WI38 (cell line): ENCODE measurements around the gene STIMATE.
A peak's percentile ranks its signal among the peaks of the same experiment; 100 is the strongest.

ENCODE experiments used
- H3K4me3 ChIP-seq: 2 replicates; pipeline ENCODE4 v1.5.1; 2011; ENCODE audit warnings: low read depth, mild to moderate bottlenecking, control low read depth, low read length
- CTCF ChIP-seq: IDR thresholded peaks from 2 replicates; pipeline ENCODE4 v1.5.1; 2012; ENCODE audit warnings: low read depth, mild to moderate bottlenecking, control low read depth, low read length

The STIMATE gene

GRCh38 chr3:52800079-52800478, 97.3 kb downstream of the STIMATE start:
- TF ChIP-seq CTCF = no peak
- H3K4me3 ChIP-seq = no peak overlapping the region

GRCh38 chr3:52798978-52799476, 98.3 kb downstream of the STIMATE start:
- TF ChIP-seq CTCF = peak; percentile 41

GRCh38 chr3:52798376-52798977, 98.9 kb downstream of the STIMATE start:
- no peak for TF ChIP-seq CTCF
- H3K4me3 ChIP-seq = no peak overlapping the region

More at GRCh38 chr3:52798978-52799476, 98.3 kb downstream of the STIMATE start:
- H3K4me3 ChIP-seq = no peak overlapping the region

GRCh38 chr3:52796411-52796810, 100.9 kb downstream of the STIMATE start:
- no peak overlapping the region for H3K4me3 ChIP-seq
- TF ChIP-seq CTCF = no peak

GRCh38 chr3:52795298-52795900, 101.9 kb downstream of the STIMATE start:
- H3K4me3 ChIP-seq = no peak overlapping the region
- no peak for TF ChIP-seq CTCF

- H3K4me3 ChIP-seq = no peak within 1 kb of the TSS
- TF ChIP-seq CTCF = no peak
These were observed 102.7 kb downstream of the STIMATE start, which contains the start of gene ITIH3 for GRCh38 chr3:52794612-52795099. Gene ITIH3 (plus strand): TSS chr3:52794796. CDS start chr3:52794804, 8 bp downstream.
